ENCODE data around the gene SOX2.

SOX2 gene

GRCh38 chr3:181725131-181725731, 13.5 kb downstream of the SOX2 start:
- no peak overlapping the region for H3K4me3 ChIP-seq (replicated peaks; ENCODE audit: low read depth, low read length)
- no peak for TF ChIP-seq CTCF (IDR thresholded peaks at IDR 0.05; ENCODE audit: low read length, missing control alignments)
- no peak for DNase-seq (ENCODE audit: low read depth)

GRCh38 chr3:181725830-181726229, 14.1 kb downstream of the SOX2 start:
- no peak overlapping the region for H3K4me3 ChIP-seq (replicated peaks; ENCODE audit: low read depth, low read length)
- no peak for DNase-seq (ENCODE audit: low read depth)
- no peak for TF ChIP-seq CTCF (IDR thresholded peaks at IDR 0.05; ENCODE audit: low read length, missing control alignments)

DNA sequence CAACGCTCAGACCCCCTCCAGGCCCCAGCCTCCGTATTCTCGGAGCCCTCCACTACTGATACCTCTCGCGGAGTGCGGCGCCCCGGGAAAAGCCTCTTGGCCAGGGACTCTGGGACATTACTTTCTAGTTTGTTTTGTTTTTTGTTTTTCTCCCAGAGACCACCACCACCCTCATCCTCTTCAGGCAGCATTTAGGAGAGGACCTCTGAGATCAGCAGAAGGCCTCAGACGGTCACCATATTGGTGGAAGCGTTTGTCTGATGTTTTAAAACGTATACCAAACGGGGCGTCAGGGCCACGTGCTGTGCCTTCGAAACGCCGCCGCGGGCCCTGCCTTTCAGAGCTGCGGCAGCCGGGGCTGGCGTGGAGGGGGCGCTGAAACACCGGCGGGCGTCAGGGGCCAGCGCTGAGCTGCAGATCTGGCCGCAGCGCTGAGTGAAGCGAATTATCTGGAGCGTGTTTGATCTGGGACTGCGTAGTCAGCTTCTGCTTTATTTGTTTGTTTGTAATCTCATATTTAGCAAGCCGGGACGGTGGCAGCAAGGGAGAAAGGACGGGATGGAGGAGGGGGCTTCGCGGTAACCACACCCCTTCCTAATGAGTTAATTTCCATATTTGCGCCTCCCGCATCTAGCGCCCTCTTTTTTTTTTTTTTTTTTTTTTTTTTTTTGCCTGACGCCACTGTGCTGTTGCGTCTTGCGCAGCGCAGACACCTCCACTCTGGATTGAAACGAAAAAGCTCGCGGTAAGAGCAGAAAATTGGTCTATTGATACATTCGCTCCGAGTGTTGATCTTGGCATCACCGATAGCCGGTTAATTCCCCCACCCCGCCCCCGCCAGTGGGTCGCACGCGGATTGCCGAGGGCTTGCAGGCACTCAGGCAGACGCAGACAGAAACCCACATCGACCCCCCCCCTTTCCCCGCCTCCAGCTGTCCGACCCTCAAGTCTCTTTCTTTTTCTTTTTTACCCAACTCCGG, 14.9 kb downstream of the SOX2 start:
- no peak for DNase-seq (ENCODE audit: low read depth)
- H3K4me3 ChIP-seq (replicated peaks; ENCODE audit: low read depth, low read length) = peak overlapping the region; percentile 36
- no peak for TF ChIP-seq CTCF (IDR thresholded peaks at IDR 0.05; ENCODE audit: low read length, missing control alignments)

GRCh38 chr3:181727341-181728032, 15.8 kb downstream of the SOX2 start:
- no peak for TF ChIP-seq CTCF (IDR thresholded peaks at IDR 0.05; ENCODE audit: low read length, missing control alignments)
- H3K4me3 ChIP-seq (replicated peaks; ENCODE audit: low read depth, low read length) = peak overlapping the region; percentile 36
- peak; percentile 6 for DNase-seq (ENCODE audit: low read depth)

DNA sequence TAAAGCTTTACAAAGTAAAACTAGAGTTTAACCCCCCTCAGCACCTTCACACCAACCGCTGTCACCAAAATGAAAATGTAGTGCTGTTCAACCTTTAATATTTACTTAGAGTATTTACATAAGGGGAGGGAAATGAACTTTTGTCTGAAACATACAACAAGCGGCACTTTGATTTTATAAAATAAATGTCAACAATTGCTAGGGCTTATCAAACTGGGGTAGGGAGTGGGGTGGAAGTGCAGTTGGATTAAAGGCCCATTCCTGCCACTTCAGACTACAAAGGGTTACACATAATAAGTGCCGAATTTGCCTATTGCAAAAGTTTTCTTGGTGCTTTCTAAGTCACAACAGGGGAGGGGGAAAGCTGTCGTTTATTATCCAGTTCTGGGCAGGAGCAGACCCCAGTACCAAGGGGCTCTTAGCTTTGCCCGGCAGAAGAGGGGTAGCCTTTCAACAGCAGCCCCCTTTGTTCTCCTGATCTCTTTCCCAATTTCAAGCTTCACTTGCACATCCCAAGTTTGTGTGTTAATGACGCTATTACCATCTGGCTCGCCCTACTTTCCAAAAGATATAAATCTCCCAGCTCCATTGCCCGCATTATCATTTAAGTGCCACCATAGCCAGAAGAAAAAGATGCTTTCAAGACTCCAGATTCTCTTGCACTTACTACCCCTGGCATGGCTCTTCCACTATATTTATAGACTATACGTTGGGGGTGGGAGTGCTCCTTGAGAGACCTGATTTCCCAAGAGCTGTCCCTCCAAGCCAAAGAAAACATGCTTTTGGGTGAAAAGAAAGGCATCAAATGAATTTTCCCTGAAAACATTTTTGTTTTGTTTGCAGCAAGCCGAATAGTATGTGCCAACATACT, 17.0 kb downstream of the SOX2 start:
- no peak for TF ChIP-seq CTCF (IDR thresholded peaks at IDR 0.05; ENCODE audit: low read length, missing control alignments)
- DNase-seq (ENCODE audit: low read depth) = no peak
- H3K4me3 ChIP-seq (replicated peaks; ENCODE audit: low read depth, low read length) = no peak overlapping the region

DNA sequence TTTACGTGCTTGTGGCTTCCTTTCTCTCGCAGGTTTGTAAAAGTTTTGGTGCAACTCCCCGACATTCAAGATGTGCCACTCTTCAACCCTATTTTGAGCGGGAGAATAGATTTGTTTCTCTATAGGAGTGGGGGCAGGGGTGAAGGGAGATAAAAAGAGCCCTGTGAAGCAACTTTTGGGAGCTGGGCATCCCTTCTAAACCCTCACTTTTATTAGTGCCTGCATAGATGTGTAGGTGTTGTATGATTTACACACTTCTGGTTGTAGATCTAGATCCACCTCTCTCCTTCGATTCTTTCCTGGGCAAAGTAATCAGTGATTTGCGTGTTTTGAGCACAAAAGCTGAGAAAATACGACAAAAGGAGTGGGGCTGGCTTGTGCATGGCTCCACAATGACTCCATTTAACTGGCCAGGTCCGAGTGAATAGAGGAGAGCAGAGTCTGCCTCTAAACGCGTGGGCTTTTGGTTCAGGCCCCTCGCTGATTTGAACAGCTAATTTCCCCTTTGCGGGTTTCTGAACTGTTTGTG, 17.7 kb downstream of the SOX2 start:
- TF ChIP-seq CTCF (IDR thresholded peaks at IDR 0.05; ENCODE audit: low read length, missing control alignments) = no peak
- no peak for DNase-seq (ENCODE audit: low read depth)
- no peak overlapping the region for H3K4me3 ChIP-seq (replicated peaks; ENCODE audit: low read depth, low read length)
